AG20443 (cell line): ENCODE measurements around the gene FGGY.
A peak's percentile ranks its signal among the peaks of the same experiment; 100 is the strongest.

Source experiments
- DNase-seq: peaks from one replicate; pipeline ENCODE4 v3.0.0; 2012; ENCODE audit warnings: low spot score, mixed read lengths

The FGGY gene

GRCh38 chr1:59766227-59766855 is 469.4 kb downstream of the FGGY start:
- peak; percentile 21 for DNase-seq

- no peak for DNase-seq
Measured at GRCh38 chr1:59767119-59767518, 470.2 kb downstream of the FGGY start.

- no peak for DNase-seq
Measured at GRCh38 chr1:59768792-59769735, 472.2 kb downstream of the FGGY start.

- DNase-seq = no peak
Measured at GRCh38 chr1:59769736-59770095, 472.8 kb downstream of the FGGY start.

GRCh38 chr1:59771361-59771760 is 474.5 kb downstream of the FGGY start:
- DNase-seq = no peak

- DNase-seq = no peak
Measured at GRCh38 chr1:59775480-59775879, 478.6 kb downstream of the FGGY start.

GRCh38 chr1:59776960-59777852 is 480.3 kb downstream of the FGGY start:
- DNase-seq = peak; percentile 56

- no peak for DNase-seq
Measured at GRCh38 chr1:59779949-59780348, 483.1 kb downstream of the FGGY start.

- DNase-seq = no peak
Measured at GRCh38 chr1:59788825-59789224, 491.9 kb downstream of the FGGY start.

GRCh38 chr1:59798600-59798999 is 501.7 kb downstream of the FGGY start:
- no peak for DNase-seq

GRCh38 chr1:59803458-59804038 is 506.7 kb downstream of the FGGY start:
- no peak for DNase-seq

GRCh38 chr1:59804301-59804700 is 507.4 kb downstream of the FGGY start:
- no peak for DNase-seq

GRCh38 chr1:59805554-59805953 is 508.7 kb downstream of the FGGY start:
- DNase-seq = no peak
